Measurements from ENCODE around the gene PDE8B.

Gene PDE8B

GRCh38 chr5:77312413-77312812 is 101.9 kb downstream of the PDE8B start:
- Histone ChIP-seq H3K4me1 (ENCODE audit: control insufficient read depth, insufficient read depth, low read length, poor library complexity, severe bottlenecking) (no peaks in the 10 kb centered on the region), H3K36me3 (ENCODE audit: control insufficient read depth, insufficient read depth, low read length) (no peaks in the 10 kb centered on the region), H3K27ac (ENCODE audit: insufficient read depth, low read length, poor library complexity, severe bottlenecking) (no peak overlapping the region), H3K27me3 (replicated peaks; ENCODE audit: control insufficient read depth, insufficient read depth, low read length, poor library complexity, severe bottlenecking) (no peaks in the 10 kb centered on the region), H3K9me3 (ENCODE audit: control insufficient read depth, low read length) (no peaks in the 10 kb centered on the region), H3K4me3 (ENCODE audit: insufficient read depth, low read depth, low read length, poor library complexity, severe bottlenecking) (no peak overlapping the region)
- no peak for DNase-seq

- Histone ChIP-seq H3K4me1 (ENCODE audit: control insufficient read depth, insufficient read depth, low read length, poor library complexity, severe bottlenecking) (no peaks in the 10 kb centered on the region), H3K4me3 (ENCODE audit: insufficient read depth, low read depth, low read length, poor library complexity, severe bottlenecking) (no peak overlapping the region), H3K36me3 (ENCODE audit: control insufficient read depth, insufficient read depth, low read length) (no peaks in the 10 kb centered on the region), H3K27ac (ENCODE audit: insufficient read depth, low read length, poor library complexity, severe bottlenecking) (no peak overlapping the region), H3K27me3 (replicated peaks; ENCODE audit: control insufficient read depth, insufficient read depth, low read length, poor library complexity, severe bottlenecking) (peaks cover 2% of the 10 kb centered on the region), H3K9me3 (ENCODE audit: control insufficient read depth, low read length) (no peaks in the 10 kb centered on the region)
- DNase-seq: no peak
Measured at GRCh38 chr5:77316871-77317661, 106.6 kb downstream of the PDE8B start.

- Histone ChIP-seq H3K4me1 (ENCODE audit: control insufficient read depth, insufficient read depth, low read length, poor library complexity, severe bottlenecking) (no peaks in the 10 kb centered on the region), H3K27me3 (replicated peaks; ENCODE audit: control insufficient read depth, insufficient read depth, low read length, poor library complexity, severe bottlenecking) (peaks cover 2% of the 10 kb centered on the region), H3K9me3 (ENCODE audit: control insufficient read depth, low read length) (no peaks in the 10 kb centered on the region), H3K27ac (ENCODE audit: insufficient read depth, low read length, poor library complexity, severe bottlenecking) (no peak overlapping the region), H3K36me3 (ENCODE audit: control insufficient read depth, insufficient read depth, low read length) (no peaks in the 10 kb centered on the region), H3K4me3 (ENCODE audit: insufficient read depth, low read depth, low read length, poor library complexity, severe bottlenecking) (no peak overlapping the region)
- no peak for DNase-seq
Measured at GRCh38 chr5:77318060-77318459, 107.6 kb downstream of the PDE8B start.

- no peak for DNase-seq
- no peak overlapping the region for H3K4me3 ChIP-seq (ENCODE audit: insufficient read depth, low read depth, low read length, poor library complexity, severe bottlenecking)
- H3K27ac ChIP-seq (ENCODE audit: insufficient read depth, low read length, poor library complexity, severe bottlenecking): no peak overlapping the region
- H3K27me3 ChIP-seq (replicated peaks; ENCODE audit: control insufficient read depth, insufficient read depth, low read length, poor library complexity, severe bottlenecking): peaks cover 2% of the 10 kb centered on the region
- no peaks in the 10 kb centered on the region for H3K9me3 ChIP-seq (ENCODE audit: control insufficient read depth, low read length)
- no peaks in the 10 kb centered on the region for H3K4me1 ChIP-seq (ENCODE audit: control insufficient read depth, insufficient read depth, low read length, poor library complexity, severe bottlenecking)
- H3K36me3 ChIP-seq (ENCODE audit: control insufficient read depth, insufficient read depth, low read length): no peaks in the 10 kb centered on the region
Measured at GRCh38 chr5:77319117-77319804, 108.8 kb downstream of the PDE8B start.

GRCh38 chr5:77321793-77322394 is 111.4 kb downstream of the PDE8B start:
- Histone ChIP-seq H3K4me3 (ENCODE audit: insufficient read depth, low read depth, low read length, poor library complexity, severe bottlenecking) (no peak overlapping the region), H3K27me3 (replicated peaks; ENCODE audit: control insufficient read depth, insufficient read depth, low read length, poor library complexity, severe bottlenecking) (peaks cover 2% of the 10 kb centered on the region), H3K9me3 (ENCODE audit: control insufficient read depth, low read length) (no peaks in the 10 kb centered on the region), H3K36me3 (ENCODE audit: control insufficient read depth, insufficient read depth, low read length) (no peaks in the 10 kb centered on the region), H3K27ac (ENCODE audit: insufficient read depth, low read length, poor library complexity, severe bottlenecking) (no peak overlapping the region), H3K4me1 (ENCODE audit: control insufficient read depth, insufficient read depth, low read length, poor library complexity, severe bottlenecking) (no peaks in the 10 kb centered on the region)
- no peak for DNase-seq

- no peak for DNase-seq
- no peak overlapping the region for H3K27ac ChIP-seq (ENCODE audit: insufficient read depth, low read length, poor library complexity, severe bottlenecking)
- no peaks in the 10 kb centered on the region for H3K36me3 ChIP-seq (ENCODE audit: control insufficient read depth, insufficient read depth, low read length)
Measured at GRCh38 chr5:77322406-77322805, 111.9 kb downstream of the PDE8B start.

GRCh38 chr5:77325921-77326541 is 115.6 kb downstream of the PDE8B start:
- H3K4me1 ChIP-seq (ENCODE audit: control insufficient read depth, insufficient read depth, low read length, poor library complexity, severe bottlenecking): no peaks in the 10 kb centered on the region
- H3K36me3 ChIP-seq (ENCODE audit: control insufficient read depth, insufficient read depth, low read length): no peaks in the 10 kb centered on the region
- H3K9me3 ChIP-seq (ENCODE audit: control insufficient read depth, low read length): no peaks in the 10 kb centered on the region
- no peaks in the 10 kb centered on the region for H3K27me3 ChIP-seq (replicated peaks; ENCODE audit: control insufficient read depth, insufficient read depth, low read length, poor library complexity, severe bottlenecking)
- H3K27ac ChIP-seq (ENCODE audit: insufficient read depth, low read length, poor library complexity, severe bottlenecking): no peak overlapping the region
- DNase-seq: no peak
- H3K4me3 ChIP-seq (ENCODE audit: insufficient read depth, low read depth, low read length, poor library complexity, severe bottlenecking): no peak overlapping the region

More at GRCh38 chr5:77322406-77322805, 111.9 kb downstream of the PDE8B start:
- H3K4me3 ChIP-seq (ENCODE audit: insufficient read depth, low read depth, low read length, poor library complexity, severe bottlenecking): no peak overlapping the region
- H3K9me3 ChIP-seq (ENCODE audit: control insufficient read depth, low read length): no peaks in the 10 kb centered on the region
- no peaks in the 10 kb centered on the region for H3K4me1 ChIP-seq (ENCODE audit: control insufficient read depth, insufficient read depth, low read length, poor library complexity, severe bottlenecking)
- peaks cover 2% of the 10 kb centered on the region for H3K27me3 ChIP-seq (replicated peaks; ENCODE audit: control insufficient read depth, insufficient read depth, low read length, poor library complexity, severe bottlenecking)

GRCh38 chr5:77326986-77327734 is 116.7 kb downstream of the PDE8B start:
- DNase-seq: no peak
- Histone ChIP-seq H3K4me1 (ENCODE audit: control insufficient read depth, insufficient read depth, low read length, poor library complexity, severe bottlenecking) (no peaks in the 10 kb centered on the region), H3K27me3 (replicated peaks; ENCODE audit: control insufficient read depth, insufficient read depth, low read length, poor library complexity, severe bottlenecking) (no peaks in the 10 kb centered on the region), H3K4me3 (ENCODE audit: insufficient read depth, low read depth, low read length, poor library complexity, severe bottlenecking) (no peak overlapping the region), H3K36me3 (ENCODE audit: control insufficient read depth, insufficient read depth, low read length) (no peaks in the 10 kb centered on the region), H3K9me3 (ENCODE audit: control insufficient read depth, low read length) (no peaks in the 10 kb centered on the region), H3K27ac (ENCODE audit: insufficient read depth, low read length, poor library complexity, severe bottlenecking) (no peak overlapping the region)

- no peak for DNase-seq
- Histone ChIP-seq H3K4me3 (ENCODE audit: insufficient read depth, low read depth, low read length, poor library complexity, severe bottlenecking) (no peak overlapping the region), H3K9me3 (ENCODE audit: control insufficient read depth, low read length) (no peaks in the 10 kb centered on the region), H3K27me3 (replicated peaks; ENCODE audit: control insufficient read depth, insufficient read depth, low read length, poor library complexity, severe bottlenecking) (no peaks in the 10 kb centered on the region), H3K27ac (ENCODE audit: insufficient read depth, low read length, poor library complexity, severe bottlenecking) (no peak overlapping the region), H3K4me1 (ENCODE audit: control insufficient read depth, insufficient read depth, low read length, poor library complexity, severe bottlenecking) (no peaks in the 10 kb centered on the region), H3K36me3 (ENCODE audit: control insufficient read depth, insufficient read depth, low read length) (no peaks in the 10 kb centered on the region)
Measured at GRCh38 chr5:77328930-77329647, 118.6 kb downstream of the PDE8B start.

All from effector memory CD4-positive, alpha-beta T cell (primary cell).